Fibroblast of the aortic adventitia (primary cell): ENCODE data around the gene ARAP1. TPM values are rescaled to one million over a fixed set of nuclear protein-coding genes. Genes with fewer than 3 reads are reported as not detected.

Source experiments
- DNase-seq: peaks from one replicate; pipeline ENCODE4 v3.0.0-alpha.2; 2010; ENCODE audit warnings: low read depth
- H3K4me3 ChIP-seq: 2 replicates; pipeline ENCODE4 v1.5.1; 2011; ENCODE audit warnings: low read depth, mild to moderate bottlenecking, control low read depth, low read length, moderate library complexity
- CTCF ChIP-seq: IDR thresholded peaks from 2 replicates; pipeline ENCODE4 v1.5.1; 2011; ENCODE audit warnings: mild to moderate bottlenecking, low read length, control low read depth, inconsistent platforms; ENCODE audit not compliant: insufficient read depth
- total RNA-seq: library from RNA; depleted of rRNA; stranded (reverse); fragments of >200 nt; gene quantifications from 2 replicates; pipeline ENCODE4 v1.2.3, GENCODE V29; 2012; ENCODE audit warnings: low replicate concordance

Gene ARAP1
- total RNA-seq, 1 donor, result 66.9 TPM

- no peak overlapping the region for H3K4me3 ChIP-seq
- no peak for TF ChIP-seq CTCF
- no peak for DNase-seq
These were observed 31.1 kb upstream of the ARAP1 start for GRCh38 chr11:72783144-72783905.

GRCh38 chr11:72782081-72782920, 30.1 kb upstream of the ARAP1 start:
- TF ChIP-seq CTCF, result no peak
- peak overlapping the region; percentile 56 for H3K4me3 ChIP-seq
- no peak for DNase-seq

GRCh38 chr11:72781313-72782080, 29.3 kb upstream of the ARAP1 start:
- TF ChIP-seq CTCF, result no peak
- DNase-seq, result no peak
- H3K4me3 ChIP-seq, result peak overlapping the region; percentile 56

GRCh38 chr11:72781063-72781312, 28.8 kb upstream of the ARAP1 start:
- no peak for DNase-seq
- TF ChIP-seq CTCF, result no peak
- peak overlapping the region; percentile 56 for H3K4me3 ChIP-seq

- peak overlapping the region; percentile 56 for H3K4me3 ChIP-seq
- TF ChIP-seq CTCF, result no peak
- no peak for DNase-seq
These were observed 28.3 kb upstream of the ARAP1 start for GRCh38 chr11:72780296-72781062.

- no peak for TF ChIP-seq CTCF
- H3K4me3 ChIP-seq, result no peak overlapping the region
- no peak for DNase-seq
These were observed 27.4 kb upstream of the ARAP1 start for GRCh38 chr11:72779495-72780128.
